GM12872 (cell line): ENCODE results near the gene SPON1.
A peak's percentile ranks its signal among the peaks of the same experiment; 100 is the strongest.

ENCODE experiments used
- TF ChIP-seq, protein P1 (sequence below): IDR thresholded peaks from 3 replicates; pipeline ENCODE4 v1.5.1; 2011; ENCODE audit warnings: low read depth, mild to moderate bottlenecking, low read length, moderate library complexity; ENCODE audit not compliant: insufficient read depth

SPON1 gene

DNA sequence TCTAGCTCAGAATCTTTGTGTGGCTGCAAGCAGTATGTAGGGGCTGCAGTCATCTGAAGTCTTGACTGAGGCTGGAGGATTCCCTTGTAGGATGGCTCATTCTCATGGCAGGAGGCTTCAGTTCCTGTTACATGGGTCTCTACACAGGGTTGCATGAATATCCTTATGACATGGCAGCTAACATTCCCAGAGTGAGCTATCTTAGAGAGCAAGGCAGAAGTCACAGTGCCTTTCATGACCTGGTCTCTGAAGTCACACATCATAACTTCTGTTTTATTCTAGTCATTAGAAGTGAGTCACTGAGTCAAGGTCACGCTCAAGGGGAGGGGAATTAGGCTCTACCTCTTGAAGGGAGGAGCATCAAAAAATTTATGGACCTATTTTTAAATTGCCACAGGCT, 10.3 kb upstream of the SPON1 start:
- TF ChIP-seq, protein P1, sequence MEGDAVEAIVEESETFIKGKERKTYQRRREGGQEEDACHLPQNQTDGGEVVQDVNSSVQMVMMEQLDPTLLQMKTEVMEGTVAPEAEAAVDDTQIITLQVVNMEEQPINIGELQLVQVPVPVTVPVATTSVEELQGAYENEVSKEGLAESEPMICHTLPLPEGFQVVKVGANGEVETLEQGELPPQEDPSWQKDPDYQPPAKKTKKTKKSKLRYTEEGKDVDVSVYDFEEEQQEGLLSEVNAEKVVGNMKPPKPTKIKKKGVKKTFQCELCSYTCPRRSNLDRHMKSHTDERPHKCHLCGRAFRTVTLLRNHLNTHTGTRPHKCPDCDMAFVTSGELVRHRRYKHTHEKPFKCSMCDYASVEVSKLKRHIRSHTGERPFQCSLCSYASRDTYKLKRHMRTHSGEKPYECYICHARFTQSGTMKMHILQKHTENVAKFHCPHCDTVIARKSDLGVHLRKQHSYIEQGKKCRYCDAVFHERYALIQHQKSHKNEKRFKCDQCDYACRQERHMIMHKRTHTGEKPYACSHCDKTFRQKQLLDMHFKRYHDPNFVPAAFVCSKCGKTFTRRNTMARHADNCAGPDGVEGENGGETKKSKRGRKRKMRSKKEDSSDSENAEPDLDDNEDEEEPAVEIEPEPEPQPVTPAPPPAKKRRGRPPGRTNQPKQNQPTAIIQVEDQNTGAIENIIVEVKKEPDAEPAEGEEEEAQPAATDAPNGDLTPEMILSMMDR: no peak

DNA sequence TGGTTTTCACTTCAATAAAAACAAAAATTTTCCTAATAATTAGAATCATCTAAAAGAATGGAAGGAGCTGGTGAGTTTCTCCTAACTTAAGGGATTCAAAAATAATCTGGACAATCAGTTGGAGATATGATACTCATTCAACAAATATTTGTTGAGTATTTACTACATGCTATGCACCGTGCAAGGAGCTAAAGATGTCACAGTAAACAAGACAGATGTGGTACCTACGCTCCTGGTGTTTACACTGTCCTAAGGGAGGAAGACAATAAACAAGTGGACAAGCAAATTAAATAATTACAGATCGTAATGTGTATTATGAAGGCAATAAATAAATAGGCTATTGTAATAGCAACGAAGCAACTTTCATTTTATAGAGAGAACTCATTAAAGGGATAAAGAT, 9.9 kb upstream of the SPON1 start:
- TF ChIP-seq, protein P1: no peak

DNA sequence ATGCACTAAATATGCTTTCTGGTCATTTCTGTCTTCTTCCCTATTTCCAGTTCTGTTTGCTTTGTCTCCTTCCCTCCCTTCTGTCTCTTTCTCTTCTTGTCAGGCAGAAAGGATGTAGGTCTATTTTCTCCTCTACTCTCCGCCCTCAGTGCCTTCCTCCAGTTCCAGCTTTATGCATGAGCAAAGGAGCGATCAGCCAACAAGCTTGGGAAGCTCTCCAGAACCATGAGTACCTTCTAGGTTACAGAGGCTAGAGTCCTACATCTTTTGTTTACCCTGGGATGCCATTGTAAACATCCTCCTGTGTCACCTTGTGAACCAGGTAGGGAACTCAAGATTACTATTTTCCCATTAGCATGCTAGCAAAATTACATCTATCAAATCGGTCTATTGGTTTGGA, 7.9 kb upstream of the SPON1 start:
- TF ChIP-seq, protein P1: no peak

DNA sequence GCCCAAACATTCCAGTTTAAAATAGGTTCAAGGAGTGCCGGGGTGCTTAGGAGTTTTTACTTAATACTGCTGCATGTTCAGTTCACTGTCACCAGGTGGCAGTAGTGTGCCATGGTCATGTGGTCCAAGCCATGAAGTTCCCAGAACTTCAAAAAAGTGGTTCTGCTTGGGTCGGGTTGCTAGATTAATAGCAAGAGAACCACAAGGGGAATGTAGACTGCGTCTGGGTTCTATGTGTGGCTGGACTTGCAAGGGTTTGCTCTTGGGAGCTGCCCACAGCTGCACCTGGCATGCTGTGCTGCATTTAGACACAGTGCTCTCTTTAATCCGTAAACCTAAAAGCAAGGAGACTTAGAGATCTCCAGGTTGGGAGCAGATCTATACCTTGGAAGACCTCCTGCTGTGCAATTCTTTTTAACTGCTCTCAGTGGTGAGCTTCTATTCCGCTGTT, 6.5 kb upstream of the SPON1 start:
- TF ChIP-seq, protein P1: peak; percentile 79

DNA sequence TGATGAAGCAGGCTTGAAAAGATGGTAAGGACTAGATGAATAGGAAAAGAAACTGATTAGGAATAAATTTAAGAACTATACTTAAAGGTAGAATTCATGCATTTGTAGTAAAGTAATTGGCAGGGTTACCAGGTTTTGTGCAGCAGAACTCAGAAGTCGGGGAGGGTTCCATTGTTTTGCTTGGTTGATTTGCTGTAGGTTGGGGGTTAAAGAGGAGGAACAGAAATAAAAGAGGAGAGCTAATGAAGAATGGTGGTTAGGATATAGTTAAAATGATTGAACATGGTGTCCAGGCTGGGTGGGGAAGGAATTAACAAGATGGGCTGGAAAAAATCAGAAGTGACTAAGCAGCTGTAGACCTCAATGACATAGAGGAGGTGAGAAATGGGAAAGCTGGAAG, 5.5 kb upstream of the SPON1 start:
- TF ChIP-seq, protein P1: no peak

DNA sequence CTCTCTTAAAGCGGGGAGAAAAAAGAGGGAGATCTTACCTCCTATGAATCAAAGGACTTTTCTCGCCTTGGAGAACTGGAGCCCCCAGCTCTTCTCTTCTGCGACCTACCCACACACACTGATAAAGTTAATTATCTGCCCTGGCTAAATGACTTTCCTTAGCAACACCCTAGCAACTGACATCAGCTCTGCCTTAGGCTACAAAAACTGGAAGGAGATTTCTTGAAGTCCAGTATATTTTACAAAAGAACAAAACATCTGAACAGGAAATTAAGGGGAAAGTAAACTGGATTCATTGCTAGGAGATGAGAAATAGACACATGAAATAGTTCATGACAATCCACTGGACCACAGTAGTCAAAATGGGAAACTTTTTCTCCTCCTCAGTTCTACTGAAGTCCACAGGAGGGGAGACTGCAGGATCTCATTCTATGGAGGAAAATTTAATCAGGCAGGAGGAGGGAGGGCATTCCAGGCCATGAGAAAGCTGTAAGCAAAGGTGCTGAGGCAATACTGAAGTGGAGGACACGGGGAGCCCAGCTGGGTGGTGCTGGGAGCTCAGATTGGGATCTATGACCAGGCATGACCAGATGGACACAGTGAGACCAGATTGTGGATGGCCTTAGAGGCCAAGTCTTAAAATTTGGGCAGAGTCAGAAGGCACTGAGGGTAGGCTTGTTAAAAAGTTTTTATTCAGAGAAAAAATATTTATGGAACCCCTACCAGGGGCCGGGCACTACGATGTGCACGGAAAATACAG, 3.7 kb upstream of the SPON1 start:
- TF ChIP-seq, protein P1: no peak

DNA sequence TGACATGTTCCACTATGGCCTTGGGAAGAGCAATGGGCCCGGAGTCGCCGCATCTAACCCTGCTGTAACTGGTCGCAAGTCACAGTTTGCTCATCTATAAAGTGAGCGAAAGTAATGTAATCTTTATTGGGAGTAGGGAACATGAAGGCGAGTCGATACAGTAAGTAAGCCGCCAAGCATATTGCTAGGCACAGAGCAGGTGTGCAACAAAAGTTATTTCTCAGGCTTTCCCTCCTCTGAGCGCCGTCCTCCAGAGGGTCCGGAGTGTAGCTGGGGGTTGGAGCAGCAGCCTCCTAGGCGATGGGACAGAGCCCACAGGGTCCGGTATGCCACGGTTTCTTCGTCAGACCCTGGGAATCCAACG, 343 bp upstream of the SPON1 start:
- TF ChIP-seq, protein P1: no peak
